ENCODE results near the gene MACROH2A1.

MACROH2A1 gene

DNA sequence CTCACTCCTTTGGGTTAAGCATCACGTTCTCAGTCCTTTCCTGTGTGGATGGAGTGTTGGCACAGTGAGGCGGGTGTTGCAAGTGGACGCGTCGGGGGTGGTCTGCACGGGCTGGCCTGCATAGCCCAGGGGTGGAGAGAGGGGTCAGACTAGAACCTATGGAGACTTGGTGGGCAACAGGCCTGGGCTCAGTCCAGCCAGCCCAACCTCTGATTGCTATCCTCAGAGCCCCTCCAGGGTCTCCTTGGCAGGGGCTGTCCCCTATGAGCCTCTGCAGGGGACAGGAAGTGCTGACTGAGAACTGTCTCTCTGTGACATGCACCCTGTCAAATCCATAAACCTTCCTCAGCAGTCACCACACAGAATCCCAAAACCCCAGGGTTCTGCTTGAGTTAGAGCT is 45.9 kb upstream of the MACROH2A1 start:
- TF ChIP-seq, protein P1, sequence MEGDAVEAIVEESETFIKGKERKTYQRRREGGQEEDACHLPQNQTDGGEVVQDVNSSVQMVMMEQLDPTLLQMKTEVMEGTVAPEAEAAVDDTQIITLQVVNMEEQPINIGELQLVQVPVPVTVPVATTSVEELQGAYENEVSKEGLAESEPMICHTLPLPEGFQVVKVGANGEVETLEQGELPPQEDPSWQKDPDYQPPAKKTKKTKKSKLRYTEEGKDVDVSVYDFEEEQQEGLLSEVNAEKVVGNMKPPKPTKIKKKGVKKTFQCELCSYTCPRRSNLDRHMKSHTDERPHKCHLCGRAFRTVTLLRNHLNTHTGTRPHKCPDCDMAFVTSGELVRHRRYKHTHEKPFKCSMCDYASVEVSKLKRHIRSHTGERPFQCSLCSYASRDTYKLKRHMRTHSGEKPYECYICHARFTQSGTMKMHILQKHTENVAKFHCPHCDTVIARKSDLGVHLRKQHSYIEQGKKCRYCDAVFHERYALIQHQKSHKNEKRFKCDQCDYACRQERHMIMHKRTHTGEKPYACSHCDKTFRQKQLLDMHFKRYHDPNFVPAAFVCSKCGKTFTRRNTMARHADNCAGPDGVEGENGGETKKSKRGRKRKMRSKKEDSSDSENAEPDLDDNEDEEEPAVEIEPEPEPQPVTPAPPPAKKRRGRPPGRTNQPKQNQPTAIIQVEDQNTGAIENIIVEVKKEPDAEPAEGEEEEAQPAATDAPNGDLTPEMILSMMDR (conservative IDR thresholded peaks at IDR 0.05): no peak
- no peak overlapping the region for H3K27ac ChIP-seq

DNA sequence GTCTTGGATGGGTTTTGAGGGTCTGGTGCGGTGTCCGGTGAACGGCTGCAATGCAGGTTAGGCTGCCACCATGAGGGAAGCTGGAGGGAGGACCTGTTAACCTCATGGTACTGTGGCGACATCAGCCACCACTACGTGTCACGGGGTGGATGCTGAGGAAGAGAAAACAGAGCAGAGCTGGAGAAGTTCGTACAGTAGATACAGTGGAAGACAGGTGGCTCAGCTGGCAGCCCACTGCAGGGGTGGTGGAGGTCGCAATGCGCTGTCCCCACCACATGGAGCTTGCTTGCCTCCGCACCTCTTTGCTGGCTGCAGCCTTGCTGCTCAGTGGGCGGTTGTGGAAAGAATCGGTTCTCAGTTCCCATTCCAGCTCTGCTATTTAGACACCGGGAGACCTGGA is 45.3 kb upstream of the MACROH2A1 start:
- TF ChIP-seq, protein P1 (conservative IDR thresholded peaks at IDR 0.05): no peak
- H3K27ac ChIP-seq: no peak overlapping the region

- H3K27ac ChIP-seq: no peak overlapping the region
- TF ChIP-seq, protein P1 (conservative IDR thresholded peaks at IDR 0.05): no peak
Measured at GRCh38 chr5:135443161-135443960, 44.3 kb upstream of the MACROH2A1 start.

GRCh38 chr5:135442431-135443160 is 43.6 kb upstream of the MACROH2A1 start:
- TF ChIP-seq, protein P1 (conservative IDR thresholded peaks at IDR 0.05): no peak
- H3K27ac ChIP-seq: no peak overlapping the region

GRCh38 chr5:135441919-135442318 is 42.9 kb upstream of the MACROH2A1 start:
- H3K27ac ChIP-seq: no peak overlapping the region
- TF ChIP-seq, protein P1 (conservative IDR thresholded peaks at IDR 0.05): no peak

DNA sequence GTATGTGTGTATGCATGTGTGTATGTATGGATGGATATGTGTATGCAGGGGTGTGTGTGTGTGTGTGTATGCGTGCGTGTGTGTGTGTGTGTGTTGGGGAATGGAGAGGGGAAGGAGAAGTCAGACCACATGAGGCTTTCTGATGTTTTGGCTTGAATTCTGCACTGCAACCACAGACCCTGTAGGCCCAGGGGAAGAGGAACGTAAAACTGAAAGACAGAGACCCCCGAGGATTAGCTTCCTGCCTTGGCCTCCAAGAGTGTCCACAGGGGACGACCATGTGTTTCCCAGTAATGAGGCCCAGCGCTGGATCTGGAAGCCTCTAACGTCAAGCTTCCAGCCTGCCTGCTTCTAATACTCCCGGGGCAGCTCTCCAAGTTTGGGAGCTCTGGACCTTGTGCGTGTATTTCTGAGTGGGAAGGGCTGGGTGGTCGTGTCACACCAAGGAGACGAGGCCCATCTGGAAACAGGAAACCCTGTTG is 42.4 kb upstream of the MACROH2A1 start:
- TF ChIP-seq, protein P1 (conservative IDR thresholded peaks at IDR 0.05): no peak
- H3K27ac ChIP-seq: no peak overlapping the region

DNA sequence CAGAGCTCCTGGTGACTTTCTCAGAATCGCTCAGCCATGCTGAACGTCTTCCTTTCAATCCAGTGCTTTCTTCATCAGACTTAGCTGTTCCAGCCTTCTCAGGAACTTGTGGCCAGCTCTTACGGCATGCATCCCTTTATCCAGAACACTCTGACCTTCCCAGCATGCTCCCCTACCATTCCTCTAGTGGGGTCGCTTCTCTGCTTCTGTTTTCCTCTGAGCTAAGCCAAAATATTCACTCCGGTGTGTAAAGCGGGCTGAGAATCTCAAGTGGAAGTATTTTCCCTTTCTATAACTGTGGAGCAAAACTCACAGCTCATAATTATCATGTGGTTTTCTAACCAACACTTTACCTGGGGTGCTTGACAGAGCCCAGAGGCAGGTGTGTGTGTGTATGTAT is 41.9 kb upstream of the MACROH2A1 start:
- H3K27ac ChIP-seq: no peak overlapping the region
- TF ChIP-seq, protein P1 (conservative IDR thresholded peaks at IDR 0.05): no peak
